ENCODE data around the gene PMS1.
"Not testable (repeated sequence)": the region's sequence is repeated elsewhere in the genome, so short reads cannot be mapped to it uniquely, and the experiment has no call there.

PMS1 gene

GRCh38 chr2:189802396-189802912 is 18.2 kb downstream of the PMS1 start:
- no peak for DNase-seq (ENCODE audit: low read depth)
- H3K4me3 ChIP-seq (ENCODE audit: low read depth, low read length), result no peak overlapping the region

DNA sequence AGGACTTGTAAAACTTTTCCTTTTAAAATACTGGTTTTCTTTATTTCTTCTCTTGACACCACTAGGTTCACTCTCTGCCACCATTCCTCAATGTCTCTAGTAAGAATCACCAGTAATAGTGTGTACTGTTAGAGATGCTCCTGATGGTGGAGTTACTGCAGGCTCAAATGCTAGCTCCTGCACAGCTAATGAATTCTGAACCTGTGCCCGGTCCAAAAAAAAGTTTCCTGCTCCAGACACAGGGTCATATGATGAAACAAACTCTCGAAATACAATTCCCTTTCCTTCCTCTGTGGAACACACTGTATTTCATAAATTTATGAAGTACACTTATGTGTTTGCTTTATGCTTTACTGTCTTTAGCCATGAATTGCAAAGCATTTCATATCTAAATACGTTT is 19.2 kb downstream of the PMS1 start:
- H3K4me3 ChIP-seq (ENCODE audit: low read depth, low read length), result no peak overlapping the region
- no peak for DNase-seq (ENCODE audit: low read depth)

DNA sequence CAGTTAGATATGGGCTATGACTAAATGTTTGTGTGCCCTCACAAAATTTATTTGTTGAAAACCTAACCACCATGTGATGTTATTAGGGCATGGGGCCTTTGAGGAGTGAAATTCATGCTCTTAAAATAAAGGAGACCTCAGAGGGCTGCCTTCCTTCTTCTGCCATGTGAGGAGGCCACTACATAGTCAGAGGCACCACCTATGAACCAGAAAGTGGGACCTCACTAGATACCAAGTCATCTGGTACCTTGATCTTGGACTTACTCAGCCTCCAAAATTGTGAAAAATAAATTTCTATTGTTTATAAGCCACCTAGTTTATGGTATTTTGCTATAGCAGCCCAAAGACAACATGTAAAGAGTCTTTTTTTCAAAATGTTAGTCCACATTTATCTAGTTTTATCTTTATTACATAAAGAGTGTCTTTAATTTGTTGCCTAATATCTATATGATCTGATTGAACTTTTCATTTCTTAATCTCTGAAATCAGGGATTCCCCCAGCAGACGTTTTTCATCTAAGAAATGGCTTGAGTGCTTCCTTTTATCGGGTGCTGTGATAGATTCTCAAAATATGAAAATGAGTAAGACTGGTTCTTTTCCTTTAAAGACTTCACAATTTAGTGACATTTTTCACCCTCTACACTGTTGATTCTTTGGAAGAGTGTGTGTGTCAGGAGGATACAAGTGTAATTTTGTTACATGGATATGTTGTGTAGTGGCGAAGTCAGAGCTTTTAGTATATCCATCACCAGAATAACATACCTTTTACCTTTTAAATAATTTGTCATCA is 34.2 kb downstream of the PMS1 start:
- no peak for DNase-seq (ENCODE audit: low read depth)

DNA sequence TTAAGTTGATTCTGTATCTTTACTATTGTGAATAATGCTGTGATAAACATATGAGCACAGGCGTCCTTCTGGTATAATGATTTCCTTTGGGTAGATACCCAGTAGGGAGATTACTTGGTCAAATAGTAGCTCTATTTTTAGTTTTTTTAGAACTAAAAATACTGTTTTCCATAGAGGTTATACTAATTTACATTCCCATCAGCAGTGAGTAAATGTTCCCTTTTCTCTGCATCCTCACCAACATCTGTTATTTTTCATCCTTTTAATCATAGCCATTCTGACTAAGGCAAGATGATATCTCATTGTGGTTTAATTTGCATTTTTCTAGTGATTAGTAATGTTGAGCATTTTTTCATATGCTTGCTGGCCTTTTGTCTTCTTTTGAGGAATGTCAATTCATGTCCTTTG is 35.1 kb downstream of the PMS1 start:
- no peak for DNase-seq (ENCODE audit: low read depth)
- H3K4me3 ChIP-seq (ENCODE audit: low read depth, low read length), result no peak overlapping the region

More for the DNA sequence above, 34.2 kb downstream of the PMS1 start:
- H3K4me3 ChIP-seq (ENCODE audit: low read depth, low read length), result no peak overlapping the region

DNA sequence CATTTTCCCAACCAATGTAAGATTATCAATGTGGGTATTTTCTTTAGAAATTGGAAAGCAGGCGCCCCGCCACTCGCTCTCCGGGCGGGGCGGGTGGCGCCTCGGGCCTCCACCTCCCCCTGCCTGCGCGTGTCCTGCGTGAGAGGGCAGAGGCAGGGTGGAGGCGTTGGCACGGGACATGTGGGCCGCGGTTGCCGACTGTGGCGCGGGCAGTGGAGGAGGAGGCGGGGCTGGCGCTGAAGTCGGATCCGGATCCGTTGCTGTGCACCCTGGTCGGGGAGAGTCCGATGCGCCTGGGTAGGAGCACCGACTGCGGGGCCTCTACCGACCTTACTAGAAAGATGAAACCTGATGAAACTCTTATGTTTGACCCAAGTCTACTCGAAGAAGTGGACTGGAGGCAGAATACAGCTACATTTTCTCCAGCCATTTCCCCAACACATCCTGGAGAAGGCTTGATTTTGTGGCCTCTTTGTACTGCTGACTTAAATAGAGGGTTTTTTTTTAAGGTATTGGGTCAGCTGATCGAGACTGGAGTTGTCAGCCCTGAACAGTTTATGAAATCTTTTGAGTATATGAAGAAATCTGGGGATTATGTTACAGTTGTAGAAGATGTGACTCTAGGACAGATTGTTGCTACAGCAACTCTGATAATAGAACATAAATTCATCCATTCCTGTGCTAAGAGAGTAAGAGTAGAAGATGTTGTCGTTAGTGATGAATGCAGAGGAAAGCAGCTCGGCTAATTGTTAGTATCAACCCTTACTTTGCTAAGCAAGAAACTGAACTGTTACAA is 37.9 kb downstream of the PMS1 start:
- no peak overlapping the region for H3K4me3 ChIP-seq (ENCODE audit: low read depth, low read length)
- no peak for DNase-seq (ENCODE audit: low read depth)

DNA sequence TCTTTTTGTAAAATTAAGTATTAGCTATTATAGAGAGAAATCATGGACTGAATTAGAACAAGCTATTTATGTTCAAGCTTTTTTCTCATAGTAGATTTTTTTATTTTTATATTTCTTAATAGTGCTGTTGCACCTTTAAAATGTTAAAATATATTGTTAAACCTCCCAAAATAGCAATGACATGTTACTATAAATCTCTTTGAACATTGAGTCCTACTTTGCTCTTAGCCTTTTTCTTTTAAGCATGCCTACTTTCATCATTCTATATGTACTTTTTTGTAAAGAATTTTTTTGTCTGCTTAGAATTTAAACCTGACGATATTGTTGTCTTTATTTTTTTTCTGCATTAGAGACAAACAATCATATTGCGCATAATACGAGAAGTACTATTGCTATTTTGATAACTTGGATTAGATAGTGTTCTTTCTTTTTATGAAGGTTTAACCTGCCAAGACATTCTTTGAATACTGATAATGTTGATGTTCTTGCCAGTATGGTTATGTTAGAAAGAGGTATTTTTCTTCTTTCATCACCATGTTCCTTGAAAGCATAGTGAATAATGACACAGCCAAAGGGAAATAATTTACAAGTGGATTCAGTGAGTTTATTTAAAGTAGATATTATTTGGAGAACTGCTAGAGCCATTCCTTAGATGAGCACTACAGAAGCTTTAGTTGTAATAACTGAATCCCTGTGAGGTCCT is 40.6 kb downstream of the PMS1 start:
- H3K4me3 ChIP-seq (ENCODE audit: low read depth, low read length), result no peak overlapping the region
- DNase-seq (ENCODE audit: low read depth), result no peak

DNA sequence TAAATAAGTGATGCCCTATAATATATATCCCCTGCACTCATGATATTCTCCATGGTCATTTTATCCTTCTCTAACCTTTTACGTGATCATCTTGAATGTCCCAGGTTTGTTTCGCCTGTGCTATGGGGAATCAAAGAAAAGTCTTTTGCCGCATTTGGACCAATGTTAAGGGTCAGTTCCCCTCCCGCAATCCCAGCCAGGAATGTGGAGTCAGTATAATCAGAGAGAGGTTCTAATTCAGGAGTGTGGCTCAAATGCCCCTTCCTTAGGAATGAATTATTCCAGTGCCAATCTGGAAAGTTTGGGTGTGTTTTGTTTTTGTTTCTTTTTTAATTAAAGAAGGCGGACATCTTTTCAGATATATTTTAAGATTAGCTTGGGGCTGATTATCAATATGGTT is 41.8 kb downstream of the PMS1 start:
- no peak overlapping the region for H3K4me3 ChIP-seq (ENCODE audit: low read depth, low read length)
- no peak for DNase-seq (ENCODE audit: low read depth)

DNA sequence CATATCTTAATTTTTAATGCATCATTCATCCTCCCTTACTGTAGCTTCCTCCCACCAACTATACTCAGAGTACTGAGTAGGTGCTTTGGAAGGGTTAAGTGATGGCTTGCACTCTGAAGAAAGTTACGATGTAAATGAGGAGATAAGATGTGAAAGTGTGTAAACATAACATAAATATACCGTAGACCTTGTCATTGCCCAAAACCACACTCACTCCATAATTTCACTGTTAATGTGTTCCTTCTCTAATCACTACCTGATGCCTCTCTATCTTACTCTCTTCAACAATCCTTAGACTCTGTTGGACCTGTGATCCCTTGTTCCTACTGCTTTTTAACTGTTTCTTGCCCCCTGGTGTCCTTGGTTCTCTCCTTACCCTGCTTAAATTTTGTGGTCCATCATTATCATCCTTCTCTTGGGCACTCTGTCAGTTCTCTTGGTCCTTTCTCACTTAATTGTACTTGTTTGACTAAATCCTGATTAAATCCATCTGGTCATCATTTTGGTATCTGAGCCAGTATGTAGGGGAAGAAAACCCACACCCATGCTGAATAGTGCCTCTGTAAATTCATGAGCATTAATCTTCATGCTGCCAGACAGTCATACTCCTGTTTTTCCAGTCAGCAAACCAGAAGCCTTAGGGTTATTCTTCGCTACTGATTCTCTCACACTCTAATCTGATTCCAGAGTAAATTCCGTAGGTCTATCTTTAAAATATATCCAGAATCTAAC is 45.0 kb downstream of the PMS1 start:
- DNase-seq (ENCODE audit: low read depth), result no peak
- no peak overlapping the region for H3K4me3 ChIP-seq (ENCODE audit: low read depth, low read length)

- H3K4me3 ChIP-seq (ENCODE audit: low read depth, low read length), result no peak overlapping the region
- DNase-seq (ENCODE audit: low read depth), result no peak
These were observed 46.3 kb downstream of the PMS1 start for GRCh38 chr2:189830510-189830909.

GRCh38 chr2:189834059-189834458 is 49.8 kb downstream of the PMS1 start:
- no peak for DNase-seq (ENCODE audit: low read depth)
- H3K4me3 ChIP-seq (ENCODE audit: low read depth, low read length), result no peak overlapping the region

DNA sequence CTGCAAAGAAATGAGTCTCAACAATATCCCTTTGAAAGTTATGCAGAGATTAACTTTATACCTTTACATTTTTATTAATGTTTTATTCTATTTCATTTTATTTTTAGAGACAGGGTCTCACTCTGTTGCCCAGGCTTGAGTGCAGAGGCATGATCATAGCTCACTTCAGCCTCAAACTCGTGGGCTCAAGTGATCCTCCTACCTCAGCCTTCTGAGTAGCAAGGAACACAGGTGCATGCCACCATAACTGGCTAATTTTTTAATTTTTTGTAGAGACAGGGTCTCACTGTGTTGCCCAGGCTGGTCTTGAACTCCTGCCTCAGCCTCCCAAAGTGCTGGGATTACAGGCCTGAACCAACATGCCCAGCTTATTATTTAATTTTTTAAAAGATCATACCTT is 50.4 kb downstream of the PMS1 start:
- not testable (repeated sequence) for DNase-seq (ENCODE audit: low read depth); H3K4me3 ChIP-seq (ENCODE audit: low read depth, low read length)

DNA sequence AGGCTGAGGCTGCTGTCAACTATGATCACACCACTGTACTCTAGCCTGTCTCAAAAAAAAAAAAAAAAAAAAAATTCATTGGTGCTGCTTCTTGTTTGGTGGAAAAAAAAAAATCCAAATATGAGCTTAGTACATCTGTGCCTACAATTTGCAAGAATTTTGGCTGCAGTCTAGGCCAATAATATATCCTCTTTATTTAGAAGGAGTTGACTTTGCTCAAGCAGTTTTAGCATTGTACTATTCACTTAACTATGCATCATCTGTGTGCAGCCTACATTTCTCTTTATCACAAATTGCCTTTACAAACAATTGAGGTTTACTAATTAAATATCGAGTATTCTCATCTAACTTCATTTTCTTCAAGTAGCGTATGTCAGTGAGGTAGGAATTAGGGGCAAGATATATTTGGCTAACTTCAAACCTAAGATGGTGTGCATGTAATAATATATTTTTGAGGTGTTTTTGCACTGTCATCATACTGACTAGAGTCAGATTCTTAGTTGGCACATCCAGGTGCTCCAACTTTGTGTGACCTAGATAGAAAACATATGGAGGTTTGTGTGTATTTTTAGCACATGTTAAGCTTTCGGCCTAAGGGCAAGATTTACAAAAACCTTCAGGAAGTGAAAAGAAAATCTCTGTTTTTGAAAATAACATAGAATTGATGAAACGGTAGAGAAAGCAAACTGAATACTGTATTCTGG is 51.8 kb downstream of the PMS1 start:
- no peak overlapping the region for H3K4me3 ChIP-seq (ENCODE audit: low read depth, low read length)
- no peak for DNase-seq (ENCODE audit: low read depth)

DNA sequence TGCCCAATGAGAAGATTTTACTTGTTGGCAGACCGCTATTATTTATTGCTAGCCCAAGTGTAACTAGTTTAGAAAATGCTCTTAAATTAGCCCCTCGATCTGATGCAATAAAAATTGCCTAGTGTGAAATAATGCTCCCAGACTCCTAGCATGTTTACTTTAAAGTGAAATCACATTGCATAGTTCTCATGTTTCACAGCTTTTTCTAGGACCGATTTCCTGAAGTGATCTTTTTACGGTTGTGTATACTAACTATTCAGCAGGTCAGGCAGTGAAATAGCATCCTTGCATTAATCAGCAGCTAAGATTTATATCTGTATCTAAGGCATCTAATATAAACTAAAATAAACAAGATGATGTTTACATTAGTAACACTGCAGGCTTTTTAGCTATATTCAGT is 52.4 kb downstream of the PMS1 start:
- DNase-seq (ENCODE audit: low read depth), result peak; percentile 78
- H3K4me3 ChIP-seq (ENCODE audit: low read depth, low read length), result no peak overlapping the region

- DNase-seq (ENCODE audit: low read depth), result no peak
These were observed 53.1 kb downstream of the PMS1 start for GRCh38 chr2:189837326-189837725.

GRCh38 chr2:189841019-189841418 is 56.8 kb downstream of the PMS1 start:
- no peak overlapping the region for H3K4me3 ChIP-seq (ENCODE audit: low read depth, low read length)
- DNase-seq (ENCODE audit: low read depth), result no peak

More at GRCh38 chr2:189837326-189837725, 53.1 kb downstream of the PMS1 start:
- H3K4me3 ChIP-seq (ENCODE audit: low read depth, low read length), result no peak overlapping the region

DNA sequence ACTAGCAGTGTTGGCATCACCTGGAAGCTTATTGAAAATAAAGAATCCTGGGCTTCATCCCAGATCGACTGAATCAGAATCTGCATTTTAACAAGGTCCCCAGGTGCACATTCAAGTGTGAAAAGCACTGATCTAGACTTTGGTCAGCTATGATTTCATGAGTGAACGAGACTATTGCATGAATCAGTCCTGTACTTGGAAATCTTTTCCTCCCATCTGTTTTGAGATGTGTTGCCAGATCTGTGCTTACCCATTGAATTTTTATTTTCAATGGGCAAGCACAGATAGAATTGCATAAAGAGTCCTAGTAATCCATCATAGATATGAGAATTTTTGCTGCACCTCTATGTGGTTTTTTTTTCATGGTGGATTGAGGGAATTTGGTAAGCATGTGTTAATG is 64.0 kb downstream of the PMS1 start:
- no peak overlapping the region for H3K4me3 ChIP-seq (ENCODE audit: low read depth, low read length)
- no peak for DNase-seq (ENCODE audit: low read depth)

DNA sequence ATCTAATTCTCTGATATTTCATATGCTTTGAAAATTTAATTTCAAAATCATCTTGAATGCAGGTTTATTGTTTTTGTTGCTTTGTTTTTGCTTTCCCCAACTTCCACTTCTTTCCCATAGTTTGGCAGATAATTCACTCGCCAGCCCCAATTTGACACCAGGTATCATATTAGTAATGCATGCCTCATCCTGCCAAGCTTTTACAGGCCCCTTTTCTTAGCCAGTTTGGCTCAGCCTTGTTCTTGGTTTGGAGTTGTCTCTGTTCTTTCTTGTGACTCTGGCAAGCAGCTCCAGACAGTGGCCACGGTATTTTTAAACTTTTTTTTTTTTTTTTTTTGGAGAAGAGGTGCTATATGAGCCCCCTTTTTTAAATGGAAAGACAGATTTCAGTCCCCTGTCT is 65.3 kb downstream of the PMS1 start:
- H3K4me3 ChIP-seq (ENCODE audit: low read depth, low read length), result no peak overlapping the region
- DNase-seq (ENCODE audit: low read depth), result no peak

GRCh38 chr2:189851174-189851826 is 67.0 kb downstream of the PMS1 start:
- no peak for DNase-seq (ENCODE audit: low read depth)
- H3K4me3 ChIP-seq (ENCODE audit: low read depth, low read length), result no peak overlapping the region

Data from skeletal muscle cell (primary cell).